ENCODE measurements around the gene ADAMTSL5. TPM values are rescaled to one million over a fixed set of nuclear protein-coding genes. Genes with fewer than 3 reads are reported as not detected.

Gene ADAMTSL5
- total and polyA plus RNA-seq, 2 of the 13 experiments (the other 11 are each of a cell fraction or from before 2014, with no cell fraction given), result 0.60 to 2.7 TPM

- TF ChIP-seq FOXP4 (CRISPR knock-in tag; IDR thresholded peaks at IDR 0.05), result no peak
- TF ChIP-seq KDM3A (CRISPR knock-in tag; IDR thresholded peaks at IDR 0.05; ENCODE audit: low read depth), result no peak
- TF ChIP-seq HMGXB4 (CRISPR knock-in tag; IDR thresholded peaks at IDR 0.05; ENCODE audit: borderline replicate concordance in 1 of 2, low read depth in 1 of 2), result no peak
- 0 out of 2 replicates have a peak, but pooled peaks have one; percentile 63 for TF ChIP-seq GABPB1 (CRISPR knock-in tag; IDR thresholded peaks at IDR 0.05)
- TF ChIP-seq ZNF850 (CRISPR knock-in tag; conservative IDR thresholded peaks at IDR 0.05), result no peak
- no peak for TF ChIP-seq MLLT10 (CRISPR knock-in tag; IDR thresholded peaks at IDR 0.05)
- no peak; the same call in 1 of the 2 replicates for TF ChIP-seq ZBTB7B (CRISPR knock-in tag; IDR thresholded peaks at IDR 0.05)
- no peak for TF ChIP-seq ONECUT2 (CRISPR knock-in tag; IDR thresholded peaks at IDR 0.05)
- TF ChIP-seq ZBTB25 (CRISPR knock-in tag; IDR thresholded peaks at IDR 0.05), result no peak
- no peak; the same call in 1 of the 2 replicates for TF ChIP-seq BORCS8-MEF2B (CRISPR knock-in tag; IDR thresholded peaks at IDR 0.05)
- 0 out of 2 replicates have a peak, but pooled peaks have one; percentile 36 for TF ChIP-seq NR0B2 (CRISPR knock-in tag; IDR thresholded peaks at IDR 0.05)
- no peak for TF ChIP-seq ZFAT (CRISPR knock-in tag; conservative IDR thresholded peaks at IDR 0.05)
- TF ChIP-seq PAWR (CRISPR knock-in tag; IDR thresholded peaks at IDR 0.05; ENCODE audit: borderline replicate concordance), result no peak
- TF ChIP-seq XBP1 (CRISPR knock-in tag; IDR thresholded peaks at IDR 0.05), result no peak
- TF ChIP-seq KLF11 (CRISPR knock-in tag; IDR thresholded peaks at IDR 0.05), result no peak
- TF ChIP-seq TCF7L2 (IDR thresholded peaks at IDR 0.05; ENCODE audit: low read depth, low read length), result no peak
- no peak for TF ChIP-seq ARNTL (CRISPR knock-in tag; IDR thresholded peaks at IDR 0.05)
- TF ChIP-seq ZNF274 (CRISPR knock-in tag; IDR thresholded peaks at IDR 0.05), result no peak
- TF ChIP-seq PHF20 (CRISPR knock-in tag; IDR thresholded peaks at IDR 0.05), result no peak
- TF ChIP-seq ZNF749 (CRISPR knock-in tag; IDR thresholded peaks at IDR 0.05; ENCODE audit: borderline replicate concordance), result no peak
- no peak for TF ChIP-seq ZBTB3 (CRISPR knock-in tag; IDR thresholded peaks at IDR 0.05; ENCODE audit: borderline replicate concordance, low read depth)
- TF ChIP-seq NCOR1 (IDR thresholded peaks at IDR 0.05; ENCODE audit: borderline replicate concordance, low read length), result no peak
- no peak for TF ChIP-seq SYNCRIP (IDR thresholded peaks at IDR 0.05; ENCODE audit: insufficient read depth, low read depth, low read length)
- TF ChIP-seq ZNF772 (CRISPR knock-in tag; IDR thresholded peaks at IDR 0.05), result no peak
- 0 out of 2 replicates have a peak, but pooled peaks have one; percentile 21 for TF ChIP-seq ZNF878 (CRISPR knock-in tag; IDR thresholded peaks at IDR 0.05)
- TF ChIP-seq ZNF543 (CRISPR knock-in tag; IDR thresholded peaks at IDR 0.05), result no peak
These were observed 22.3 kb downstream of the ADAMTSL5 start, which contains the start of gene PCSK4 (continued) for GRCh38 chr19:1490311-1491113.

All from HepG2 (cell line).